K562 (cell line): Measurements from ENCODE around the gene VDR. TPM values are rescaled to one million over a fixed set of nuclear protein-coding genes. Genes with fewer than 3 reads are reported as not detected.

Source experiments
- CHD4 ChIP-seq: fragments of 200-600 bp; sonication (generic); IDR thresholded peaks from 3 replicates; pipeline ENCODE4 v1.6.1; 2012; ENCODE audit warnings: low read depth, mild to moderate bottlenecking, mixed read lengths, low read length, inconsistent platforms; ENCODE audit not compliant: insufficient read depth, insufficient replicate concordance, poor library complexity, severe bottlenecking
- CREM ChIP-seq: IDR thresholded peaks from 2 replicates; pipeline ENCODE4 v1.6.1; 2014; ENCODE audit warnings: antibody characterized with exemption, low read depth
- ILF3 ChIP-seq: fragments of 450-650 bp; IDR thresholded peaks from 2 replicates; pipeline ENCODE4 v1.6.1; 2018; ENCODE audit warnings: antibody characterized with exemption, mild to moderate bottlenecking, moderate library complexity, borderline replicate concordance
- NR2C1 ChIP-seq, 2 experiments: fragments of 450-650 bp; IDR thresholded peaks; 2 replicates each; pipeline ENCODE4 v1.6.1; 2017; ENCODE audit warnings: mild to moderate bottlenecking in 2 of 2, antibody characterized with exemption in 1 of 2, inconsistent platforms in 1 of 2, missing compliant biosample characterization in 1 of 2, missing genetic modification characterization in 1 of 2
- NR2F6 ChIP-seq: fragments of 450-650 bp; formaldehyde crosslinking; IDR thresholded peaks from 2 replicates; pipeline ENCODE4 v1.4.0; 2020; ENCODE audit warnings: mild to moderate bottlenecking
- RBFOX2 ChIP-seq: fragments of 200-400 bp; formaldehyde crosslinking; IDR thresholded peaks from 2 replicates; pipeline ENCODE4 v1.6.1; 2017; ENCODE audit warnings: low read depth, mild to moderate bottlenecking, low read length, moderate library complexity
- TAL1 ChIP-seq: fragments of 450-650 bp; IDR thresholded peaks from 2 replicates; pipeline ENCODE4 v1.6.1; 2016; ENCODE audit warnings: mild to moderate bottlenecking
- ZNF436 ChIP-seq: fragments of 250-450, 450-650 bp; sonication (Bioruptor Pico); formaldehyde crosslinking; IDR thresholded peaks from 2 replicates; pipeline ENCODE4 v1.7.0; 2020; ENCODE audit warnings: mild to moderate bottlenecking
- ZNF644 ChIP-seq: fragments of 200-800 bp; sonication (Bioruptor generic); IDR thresholded peaks from 2 replicates; pipeline ENCODE4 v1.6.1; 2016; ENCODE audit warnings: low read depth, missing genetic modification characterization, missing compliant biosample characterization
- polyA plus RNA-seq, 8 experiments: library from polyadenylated mRNA; depleted of rRNA in 4 of 8; stranded (reverse) in 5 of 8; unstranded in 3 of 8; fragments of >200 nt; fragmentation: Nextera tagmentation in 2 of 8; fragmentation: Illumina TruSeq in 1 of 8; extraction: Ambion mirVana in 2 of 8; extraction: Trizol in 1 of 8; gene quantifications; 2 replicates each; pipeline versions ENCODE4 v1.2.1 to v1.2.3, GENCODE V29; 2011 to 2014; ENCODE audit warnings: inconsistent platforms in 1 of 8, missing spikeins in 1 of 8
- total RNA-seq, 7 experiments: library from RNA; depleted of rRNA in 6 of 7; stranded (reverse); fragments of >200 nt in 6 of 7; fragmentation: Illumina TruSeq in 2 of 7; extraction: Trizol in 2 of 7; gene quantifications; 2 replicates each; pipeline versions ENCODE4 v1.2.1 to v1.2.3, GENCODE V29; 2011 to 2021; ENCODE audit warnings: low replicate concordance in 1 of 7
- TF ChIP-seq, protein P1 (sequence below), 3 experiments: fragments of 200-800 bp in 1 of 3; fragments of 250-450 bp in 1 of 3; fragments of 450-650 bp in 1 of 3; sonication (Bioruptor Pico) in 1 of 3; sonication (Bioruptor generic) in 1 of 3; formaldehyde crosslinking in 1 of 3; IDR thresholded peaks; 2 replicates each; pipeline versions ENCODE4 v1.6.1 to v1.8.0; 2016 to 2022; ENCODE audit warnings: mild to moderate bottlenecking in 2 of 3, missing genetic modification characterization in 2 of 3, missing compliant biosample characterization in 1 of 3, moderate library complexity in 1 of 3
- TF ChIP-seq, protein P2 (sequence below): fragments of 450-650 bp; formaldehyde crosslinking; conservative IDR thresholded peaks from 2 replicates; pipeline ENCODE4 v1.4.0; 2022; ENCODE audit warnings: mild to moderate bottlenecking, missing genetic modification characterization
- TF ChIP-seq, protein P3 (sequence below), 2 experiments: fragments of 150-350 bp in 1 of 2; IDR thresholded peaks; 2 replicates each; pipeline ENCODE4 v1.6.1; 2012 to 2016; ENCODE audit warnings: low read depth in 2 of 2, low read length in 2 of 2, mild to moderate bottlenecking in 1 of 2, moderate library complexity in 1 of 2
- TF ChIP-seq, protein P4 (sequence below): fragments of 250-450 bp; sonication (Bioruptor Pico); IDR thresholded peaks from 2 replicates; pipeline ENCODE4 v1.8.0; 2021; ENCODE audit warnings: mild to moderate bottlenecking, moderate library complexity

Gene VDR
- total and polyA plus RNA-seq, 9 of the 15 experiments (the other 6 are each of a cell fraction or from before 2014, with no cell fraction given), result 0.61 to 4.8 (median 2.0) TPM

DNA sequence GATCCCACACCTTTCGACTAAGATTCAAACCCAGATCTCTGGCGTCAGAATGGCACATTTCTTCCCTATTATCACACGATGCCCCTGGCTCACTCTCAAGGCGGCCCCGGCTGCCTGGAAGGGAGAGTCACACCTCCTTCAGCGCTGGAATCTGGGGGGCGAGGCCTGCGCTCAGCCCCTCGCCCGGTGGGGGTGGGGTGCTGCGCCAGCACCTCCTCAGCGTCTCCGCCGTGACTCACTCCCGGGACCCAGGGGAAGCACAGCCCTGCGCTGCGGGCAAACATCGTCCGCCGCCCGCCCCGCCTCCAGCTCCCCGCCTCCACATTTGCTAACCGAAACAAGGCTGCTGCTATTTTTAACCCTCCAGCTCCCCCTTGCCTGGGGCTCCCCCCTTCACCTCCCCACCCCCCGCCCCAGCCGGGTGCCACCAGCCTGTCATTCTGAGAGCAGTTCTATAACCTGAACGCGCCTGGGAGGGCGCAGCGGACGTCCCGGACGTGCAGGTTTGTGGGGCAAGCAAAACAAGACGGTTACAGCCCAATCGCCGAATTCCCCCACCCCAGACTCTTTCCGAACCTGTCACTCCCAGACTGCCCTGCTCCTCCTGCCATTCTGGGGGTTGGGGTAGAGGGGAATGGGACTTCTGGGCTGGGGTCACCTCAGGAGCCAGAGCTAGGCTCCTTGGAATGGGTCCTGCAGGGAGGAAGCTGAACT, 91.8 kb downstream of the VDR start (continued):
- TF ChIP-seq, protein P1, sequence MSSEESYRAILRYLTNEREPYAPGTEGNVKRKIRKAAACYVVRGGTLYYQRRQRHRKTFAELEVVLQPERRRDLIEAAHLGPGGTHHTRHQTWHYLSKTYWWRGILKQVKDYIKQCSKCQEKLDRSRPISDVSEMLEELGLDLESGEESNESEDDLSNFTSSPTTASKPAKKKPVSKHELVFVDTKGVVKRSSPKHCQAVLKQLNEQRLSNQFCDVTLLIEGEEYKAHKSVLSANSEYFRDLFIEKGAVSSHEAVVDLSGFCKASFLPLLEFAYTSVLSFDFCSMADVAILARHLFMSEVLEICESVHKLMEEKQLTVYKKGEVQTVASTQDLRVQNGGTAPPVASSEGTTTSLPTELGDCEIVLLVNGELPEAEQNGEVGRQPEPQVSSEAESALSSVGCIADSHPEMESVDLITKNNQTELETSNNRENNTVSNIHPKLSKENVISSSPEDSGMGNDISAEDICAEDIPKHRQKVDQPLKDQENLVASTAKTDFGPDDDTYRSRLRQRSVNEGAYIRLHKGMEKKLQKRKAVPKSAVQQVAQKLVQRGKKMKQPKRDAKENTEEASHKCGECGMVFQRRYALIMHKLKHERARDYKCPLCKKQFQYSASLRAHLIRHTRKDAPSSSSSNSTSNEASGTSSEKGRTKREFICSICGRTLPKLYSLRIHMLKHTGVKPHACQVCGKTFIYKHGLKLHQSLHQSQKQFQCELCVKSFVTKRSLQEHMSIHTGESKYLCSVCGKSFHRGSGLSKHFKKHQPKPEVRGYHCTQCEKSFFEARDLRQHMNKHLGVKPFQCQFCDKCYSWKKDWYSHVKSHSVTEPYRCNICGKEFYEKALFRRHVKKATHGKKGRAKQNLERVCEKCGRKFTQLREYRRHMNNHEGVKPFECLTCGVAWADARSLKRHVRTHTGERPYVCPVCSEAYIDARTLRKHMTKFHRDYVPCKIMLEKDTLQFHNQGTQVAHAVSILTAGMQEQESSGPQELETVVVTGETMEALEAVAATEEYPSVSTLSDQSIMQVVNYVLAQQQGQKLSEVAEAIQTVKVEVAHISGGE (CRISPR knock-in tag; IDR thresholded peaks at IDR 0.05), result peak in 1 of 3 experiments; percentile 71; a peak in 2 of 6 replicates
- TF ChIP-seq RBFOX2 (peak; percentile 70), ZNF644 (tag) (no peak), ILF3 (no peak), ZNF436 (CRISPR knock-in tag) (no peak), TAL1 (no peak), NR2F6 (no peak), NR2C1 (IDR thresholded peaks at IDR 0.05) (no peak), NR2C1 (tag; IDR thresholded peaks at IDR 0.05) (no peak), CREM (peak; percentile 68), CHD4 (peak; percentile 36)
- TF ChIP-seq, protein P2, sequence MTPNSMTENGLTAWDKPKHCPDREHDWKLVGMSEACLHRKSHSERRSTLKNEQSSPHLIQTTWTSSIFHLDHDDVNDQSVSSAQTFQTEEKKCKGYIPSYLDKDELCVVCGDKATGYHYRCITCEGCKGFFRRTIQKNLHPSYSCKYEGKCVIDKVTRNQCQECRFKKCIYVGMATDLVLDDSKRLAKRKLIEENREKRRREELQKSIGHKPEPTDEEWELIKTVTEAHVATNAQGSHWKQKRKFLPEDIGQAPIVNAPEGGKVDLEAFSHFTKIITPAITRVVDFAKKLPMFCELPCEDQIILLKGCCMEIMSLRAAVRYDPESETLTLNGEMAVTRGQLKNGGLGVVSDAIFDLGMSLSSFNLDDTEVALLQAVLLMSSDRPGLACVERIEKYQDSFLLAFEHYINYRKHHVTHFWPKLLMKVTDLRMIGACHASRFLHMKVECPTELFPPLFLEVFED, result no peak
- TF ChIP-seq, protein P3, sequence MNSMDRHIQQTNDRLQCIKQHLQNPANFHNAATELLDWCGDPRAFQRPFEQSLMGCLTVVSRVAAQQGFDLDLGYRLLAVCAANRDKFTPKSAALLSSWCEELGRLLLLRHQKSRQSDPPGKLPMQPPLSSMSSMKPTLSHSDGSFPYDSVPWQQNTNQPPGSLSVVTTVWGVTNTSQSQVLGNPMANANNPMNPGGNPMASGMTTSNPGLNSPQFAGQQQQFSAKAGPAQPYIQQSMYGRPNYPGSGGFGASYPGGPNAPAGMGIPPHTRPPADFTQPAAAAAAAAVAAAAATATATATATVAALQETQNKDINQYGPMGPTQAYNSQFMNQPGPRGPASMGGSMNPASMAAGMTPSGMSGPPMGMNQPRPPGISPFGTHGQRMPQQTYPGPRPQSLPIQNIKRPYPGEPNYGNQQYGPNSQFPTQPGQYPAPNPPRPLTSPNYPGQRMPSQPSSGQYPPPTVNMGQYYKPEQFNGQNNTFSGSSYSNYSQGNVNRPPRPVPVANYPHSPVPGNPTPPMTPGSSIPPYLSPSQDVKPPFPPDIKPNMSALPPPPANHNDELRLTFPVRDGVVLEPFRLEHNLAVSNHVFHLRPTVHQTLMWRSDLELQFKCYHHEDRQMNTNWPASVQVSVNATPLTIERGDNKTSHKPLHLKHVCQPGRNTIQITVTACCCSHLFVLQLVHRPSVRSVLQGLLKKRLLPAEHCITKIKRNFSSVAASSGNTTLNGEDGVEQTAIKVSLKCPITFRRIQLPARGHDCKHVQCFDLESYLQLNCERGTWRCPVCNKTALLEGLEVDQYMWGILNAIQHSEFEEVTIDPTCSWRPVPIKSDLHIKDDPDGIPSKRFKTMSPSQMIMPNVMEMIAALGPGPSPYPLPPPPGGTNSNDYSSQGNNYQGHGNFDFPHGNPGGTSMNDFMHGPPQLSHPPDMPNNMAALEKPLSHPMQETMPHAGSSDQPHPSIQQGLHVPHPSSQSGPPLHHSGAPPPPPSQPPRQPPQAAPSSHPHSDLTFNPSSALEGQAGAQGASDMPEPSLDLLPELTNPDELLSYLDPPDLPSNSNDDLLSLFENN (IDR thresholded peaks at IDR 0.05; ENCODE audit: low read depth in 2 of 2, low read length in 2 of 2), result 0 out of 4 replicates have a peak, but pooled peaks of 1 of the 2 experiments have one; percentile 32
- TF ChIP-seq, protein P4, sequence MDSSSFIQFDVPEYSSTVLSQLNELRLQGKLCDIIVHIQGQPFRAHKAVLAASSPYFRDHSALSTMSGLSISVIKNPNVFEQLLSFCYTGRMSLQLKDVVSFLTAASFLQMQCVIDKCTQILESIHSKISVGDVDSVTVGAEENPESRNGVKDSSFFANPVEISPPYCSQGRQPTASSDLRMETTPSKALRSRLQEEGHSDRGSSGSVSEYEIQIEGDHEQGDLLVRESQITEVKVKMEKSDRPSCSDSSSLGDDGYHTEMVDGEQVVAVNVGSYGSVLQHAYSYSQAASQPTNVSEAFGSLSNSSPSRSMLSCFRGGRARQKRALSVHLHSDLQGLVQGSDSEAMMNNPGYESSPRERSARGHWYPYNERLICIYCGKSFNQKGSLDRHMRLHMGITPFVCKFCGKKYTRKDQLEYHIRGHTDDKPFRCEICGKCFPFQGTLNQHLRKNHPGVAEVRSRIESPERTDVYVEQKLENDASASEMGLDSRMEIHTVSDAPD (CRISPR knock-in tag), result no peak
